Right lobe of liver (tissue), 4 donors: ENCODE results near the gene NKX2-3.

Experiments
- CTCF ChIP-seq, 4 donors: fragments of 200-600 bp in 3 of 4; fragments of 450-650 bp in 1 of 4; IDR thresholded peaks; one replicate each; pipeline versions ENCODE4 v1.5.1 to v1.8.0; 2016 to 2022; ENCODE audit warnings: antibody characterized with exemption in 4 of 4, mild to moderate bottlenecking in 2 of 4
- POLR2A ChIP-seq: fragments of 450-650 bp; IDR thresholded peaks from one replicate; pipeline ENCODE4 v1.6.1; 2017; ENCODE audit warnings: antibody characterized with exemption, mild to moderate bottlenecking
- donor health status: DM: no; HTN: no; CAD: no.
- donor health status: DM: no; HTN: no; CAD: no.
- donor health status: DM: no; HTN: yes; CAD: no.

- no peak for TF ChIP-seq POLR2A
- no peak for TF ChIP-seq CTCF (IDR thresholded peaks at IDR 0.05)
Measured at GRCh38 chr10:99544322-99544721, 11.6 kb downstream of the NKX2-3 start.
